GM19452 (cell line): ENCODE results near the gene ERBB2.
"Not testable (repeated sequence)": the region's sequence is repeated elsewhere in the genome, so short reads cannot be mapped to it uniquely, and the experiment has no call there.

Source experiments
- ATAC-seq: cut with Tn5 transposase; IDR thresholded peaks from one replicate; pipeline ENCODE4 v1.9.1; 2021; ENCODE audit not compliant: unreplicated experiment

The ERBB2 gene

DNA sequence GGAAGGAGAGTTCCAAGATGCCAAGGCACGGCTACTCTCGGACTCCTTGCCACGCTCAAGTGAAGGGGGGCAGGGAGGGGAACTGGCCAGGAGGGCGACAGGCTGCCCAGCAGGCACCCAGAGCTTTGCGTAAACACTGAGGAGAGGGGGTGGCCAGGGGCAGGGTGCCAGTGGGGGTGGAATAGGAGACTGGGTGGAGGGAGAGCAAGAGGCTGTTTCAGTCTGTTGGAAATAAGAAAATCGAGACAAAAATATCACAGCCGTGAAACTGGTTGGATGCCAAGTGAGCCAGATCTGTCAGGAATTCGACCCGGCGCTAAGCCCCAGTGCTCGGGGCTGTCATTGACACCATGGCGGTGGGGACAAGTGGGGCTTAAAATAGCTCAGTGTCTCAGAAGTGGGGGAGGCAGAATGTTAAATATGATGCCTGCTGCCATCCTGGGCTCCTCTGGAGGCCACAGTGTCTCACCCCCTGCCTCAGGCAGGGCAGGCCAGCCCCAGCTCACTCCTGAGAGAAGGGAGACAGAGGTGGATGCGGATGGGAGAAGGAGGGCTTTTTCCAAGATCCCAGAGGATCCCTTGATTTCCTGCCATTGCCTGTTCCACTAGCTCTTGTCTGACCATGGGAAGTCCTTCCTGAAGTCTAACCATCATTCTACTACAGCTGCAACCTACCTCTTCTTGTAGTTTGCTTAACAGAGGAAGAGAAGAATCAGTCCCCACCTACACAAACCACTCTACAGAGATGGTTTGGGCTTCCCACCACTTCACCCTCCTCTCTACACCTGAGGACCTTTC is 22.1 kb upstream of the ERBB2 start:
- no peak for ATAC-seq

DNA sequence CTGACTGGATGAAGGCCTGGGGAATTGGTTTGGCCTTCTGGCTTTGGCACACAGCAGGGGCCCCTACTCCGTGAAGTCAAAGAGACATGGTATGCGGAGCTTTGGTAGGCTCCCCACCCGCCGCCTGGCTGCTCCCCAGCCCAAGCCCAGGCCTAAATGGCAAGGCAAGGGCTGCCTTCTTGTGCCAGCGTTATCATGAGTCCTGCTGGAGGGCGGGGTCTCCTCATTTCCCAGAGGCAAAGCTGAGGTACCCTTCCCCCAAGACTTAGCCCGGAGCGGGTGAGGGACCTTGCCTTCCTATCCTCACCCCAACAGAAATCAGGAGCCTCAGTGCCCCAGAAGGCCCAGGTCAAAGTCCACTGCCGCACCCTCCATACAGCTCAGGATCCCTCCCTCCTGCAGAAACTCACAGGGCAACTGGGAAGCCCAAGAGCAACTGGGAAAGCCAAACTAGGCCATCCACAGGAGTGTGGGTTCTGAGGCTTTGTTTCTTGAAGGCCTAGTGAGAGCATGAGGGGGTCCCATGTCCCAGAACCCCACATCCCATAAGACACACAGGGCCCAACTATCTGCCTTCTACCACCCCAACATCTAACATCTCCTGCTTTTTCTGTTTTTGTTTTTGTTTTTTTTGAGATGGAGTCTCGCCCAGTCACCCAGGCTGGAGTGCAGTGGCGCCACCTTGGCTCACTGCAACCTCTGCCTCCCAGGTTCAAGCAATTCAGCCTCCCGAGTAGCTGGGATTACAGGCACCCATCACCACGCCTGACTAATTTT is 21.3 kb upstream of the ERBB2 start:
- ATAC-seq = no peak

DNA sequence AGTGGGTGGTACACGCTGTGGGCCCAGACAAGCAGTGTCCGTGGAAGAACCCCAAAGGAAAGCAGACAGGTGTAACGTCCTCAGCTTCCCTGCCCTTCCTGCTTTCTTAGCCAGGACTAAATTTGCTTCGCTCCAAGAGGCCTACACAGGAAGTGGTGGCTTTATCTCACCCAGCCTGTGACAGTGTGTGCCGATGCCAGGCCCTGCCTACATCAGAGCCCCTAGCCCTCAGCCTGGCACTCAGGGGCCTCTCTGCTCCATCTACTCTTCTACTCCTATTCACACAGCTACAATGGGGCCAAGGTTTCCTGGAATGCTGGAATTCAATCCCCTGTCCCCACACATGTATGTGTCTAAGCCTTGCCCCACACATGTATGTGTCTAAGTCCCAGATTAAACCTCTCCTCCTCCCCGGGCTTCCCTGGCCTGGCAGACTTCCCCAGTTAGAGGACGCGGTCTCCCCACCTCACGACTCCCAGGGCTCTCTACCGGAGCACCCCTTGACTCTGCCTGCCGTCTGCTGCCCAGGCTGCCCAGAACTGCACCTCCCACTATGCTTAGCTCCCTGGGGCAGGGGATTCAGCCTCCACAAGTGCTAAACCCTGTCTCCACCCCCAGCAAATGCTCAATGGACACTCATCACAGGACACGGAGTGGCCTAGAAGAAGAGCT is 20.2 kb upstream of the ERBB2 start:
- ATAC-seq = no peak

GRCh38 chr17:39683295-39683939 is 16.4 kb upstream of the ERBB2 start:
- ATAC-seq = no peak

DNA sequence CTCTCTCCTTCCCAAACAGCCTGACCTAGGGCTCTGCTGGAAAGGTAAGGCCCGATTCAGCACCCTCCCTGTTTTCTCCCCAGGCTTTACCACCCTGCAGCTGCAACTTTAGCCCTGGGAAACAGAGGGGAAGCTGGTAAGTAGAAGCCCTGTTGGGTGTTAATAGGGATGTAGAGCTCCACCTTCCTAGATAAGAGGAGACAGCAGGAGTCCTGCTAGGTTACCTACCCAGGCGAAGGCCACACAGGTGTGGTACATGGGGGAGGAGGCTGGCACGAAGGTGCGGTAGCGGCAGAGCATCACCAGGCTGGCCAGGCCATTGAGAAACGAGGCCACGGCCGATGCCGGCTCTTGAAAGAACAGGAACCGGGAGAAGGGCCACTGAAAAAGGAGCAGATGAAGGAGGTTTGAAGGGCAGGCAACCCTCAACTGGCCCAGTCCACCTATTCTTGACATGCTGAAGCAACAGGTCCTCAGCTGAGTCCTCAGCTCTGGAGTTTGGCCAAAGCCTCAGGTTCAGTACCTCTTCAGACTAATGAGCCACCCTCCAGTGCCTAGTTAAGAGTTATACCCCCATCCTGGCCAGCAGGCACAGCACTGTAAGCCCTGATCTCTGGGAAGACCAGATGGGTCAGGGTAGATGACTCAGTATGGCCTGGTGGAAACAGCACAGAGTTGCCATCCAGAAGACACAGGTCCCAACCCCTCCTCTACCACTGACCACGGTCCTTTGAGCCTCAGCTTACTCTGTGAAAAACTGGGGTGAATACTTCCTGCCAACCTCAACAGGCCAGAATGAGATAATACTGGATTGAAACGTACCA is 15.3 kb upstream of the ERBB2 start:
- no peak for ATAC-seq

DNA sequence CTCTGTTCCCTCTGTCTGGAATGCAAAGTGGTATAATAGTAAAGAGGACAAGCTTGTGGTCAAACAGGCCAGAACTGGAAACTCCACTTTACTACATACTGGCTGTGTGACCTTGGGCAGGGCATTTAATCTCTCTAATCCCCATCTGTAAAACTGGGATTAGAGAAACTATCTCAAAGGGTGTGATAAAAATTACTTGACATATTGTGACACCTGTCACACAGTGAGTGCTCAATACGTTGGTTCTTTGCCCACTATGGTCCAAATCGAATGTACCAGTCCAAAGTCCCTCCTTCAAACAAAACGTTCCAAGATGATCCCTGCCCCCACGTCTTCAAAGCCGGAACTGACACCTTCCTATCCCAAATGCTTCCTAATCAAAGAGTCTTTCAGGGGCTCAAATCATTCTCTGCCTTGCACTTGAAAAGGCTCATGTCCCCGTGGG is 12.7 kb upstream of the ERBB2 start:
- no peak for ATAC-seq

DNA sequence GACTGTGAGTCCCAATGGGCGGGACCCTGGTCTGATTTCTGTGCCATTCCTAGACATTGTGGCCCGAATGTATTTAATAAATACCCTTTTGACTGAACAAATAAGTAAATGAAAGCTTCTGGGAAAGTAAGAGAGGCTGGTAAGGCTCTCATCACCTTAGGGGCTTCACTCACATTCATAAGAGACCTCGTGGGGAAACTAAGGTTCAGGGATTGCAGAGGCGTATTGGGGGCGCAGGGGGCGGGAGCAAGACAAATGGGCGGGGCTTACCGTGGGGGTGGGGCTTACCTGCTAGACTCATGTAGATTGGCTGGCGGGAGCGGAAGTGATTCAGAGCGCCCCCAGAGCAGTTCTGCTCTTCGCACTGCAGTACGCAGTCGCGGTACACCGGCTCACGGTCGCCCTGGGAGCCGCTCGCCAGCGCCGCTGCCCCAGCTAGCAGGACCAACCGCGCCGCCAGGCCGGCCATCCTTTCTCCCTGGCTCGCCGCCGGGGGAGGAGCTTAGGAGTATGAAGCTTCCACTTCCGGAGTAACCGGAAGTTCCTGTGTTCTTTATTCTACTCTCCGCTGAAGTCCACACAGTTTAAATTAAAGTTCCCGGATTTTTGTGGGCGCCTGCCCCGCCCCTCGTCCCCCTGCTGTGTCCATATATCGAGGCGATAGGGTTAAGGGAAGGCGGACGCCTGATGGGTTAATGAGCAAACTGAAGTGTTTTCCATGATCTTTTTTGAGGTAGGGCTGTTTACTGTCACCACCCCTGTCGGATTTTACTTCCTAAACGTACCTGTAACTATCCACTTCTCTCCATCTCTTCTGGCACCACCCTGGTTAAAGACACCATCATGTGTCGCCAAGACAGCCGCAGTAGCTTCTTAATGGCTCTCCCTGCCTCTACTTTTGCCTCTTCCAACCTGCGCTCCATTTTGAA is 12.1 kb upstream of the ERBB2 start, which contains the start of gene PGAP3:
Gene PGAP3, minus strand, starts transcription at position 512 of the 929 bp plus-strand sequence. Its CDS starts 43 bp downstream, at position 469.
- peak; percentile 84 for ATAC-seq

- ATAC-seq = no peak
These were observed 11.4 kb upstream of the ERBB2 start for GRCh38 chr17:39688475-39688835.

DNA sequence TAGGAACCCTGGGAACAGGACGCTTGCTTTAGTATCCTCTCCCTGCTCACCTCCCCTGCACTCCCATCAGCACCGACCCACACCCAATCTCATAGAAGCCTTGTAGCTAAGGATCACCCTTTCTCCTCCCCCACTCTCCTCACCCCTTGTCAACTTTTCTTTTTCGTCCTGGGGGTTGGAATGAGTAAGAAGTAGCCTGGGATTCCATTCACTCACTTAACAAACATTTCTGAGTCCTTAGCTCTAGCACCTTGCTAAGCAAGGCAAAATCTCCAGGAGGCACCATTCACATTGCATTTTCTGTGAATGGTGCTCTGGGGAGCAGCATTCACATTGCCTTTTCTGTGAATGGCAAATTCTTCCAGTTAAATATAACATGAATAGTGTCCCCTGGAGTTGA is 10.9 kb upstream of the ERBB2 start:
- no peak for ATAC-seq

DNA sequence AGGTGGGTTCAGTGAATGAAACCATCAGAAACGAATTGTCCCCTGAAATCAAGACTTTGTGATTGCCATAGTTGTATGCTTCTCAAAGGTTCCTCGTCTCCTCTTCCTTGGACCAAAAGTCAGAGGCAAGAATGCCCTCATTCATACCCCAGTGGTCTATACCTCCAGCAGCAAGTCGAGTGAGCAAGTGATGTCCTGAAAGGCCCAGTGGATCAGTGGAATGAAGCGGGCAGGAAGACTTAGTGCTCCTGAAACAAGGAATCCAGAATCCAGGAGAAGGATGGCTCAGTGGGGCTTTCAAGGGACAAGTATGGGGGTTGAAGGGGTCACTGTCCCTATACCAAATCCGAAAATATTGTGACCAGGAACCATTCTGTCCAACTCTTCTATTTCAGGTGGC is 5.3 kb upstream of the ERBB2 start:
- ATAC-seq = no peak

GRCh38 chr17:39695089-39695474 is 4.8 kb upstream of the ERBB2 start:
- no peak for ATAC-seq

DNA sequence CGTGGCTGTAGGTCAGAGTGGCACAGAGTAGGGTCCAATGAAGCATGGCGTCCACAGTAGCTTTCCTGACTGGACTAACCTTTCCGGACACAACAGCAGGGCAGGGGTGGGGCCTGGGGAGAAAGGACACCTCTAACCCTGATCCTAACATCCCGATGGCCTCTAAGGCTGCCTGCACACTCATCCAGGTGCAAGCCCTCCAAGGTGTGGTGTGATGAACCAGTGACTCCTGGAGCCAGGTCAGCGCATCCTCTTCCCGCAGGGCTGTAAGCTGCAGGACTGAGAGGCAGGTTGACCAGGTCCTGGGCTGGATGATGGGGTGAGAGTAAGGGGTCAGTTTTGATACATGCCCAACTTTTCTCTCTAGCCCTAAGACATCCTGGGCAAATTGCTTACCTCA is 3.1 kb upstream of the ERBB2 start:
- ATAC-seq = no peak

- ATAC-seq = no peak
These were observed 1.9 kb upstream of the ERBB2 start for GRCh38 chr17:39697961-39698360.

DNA sequence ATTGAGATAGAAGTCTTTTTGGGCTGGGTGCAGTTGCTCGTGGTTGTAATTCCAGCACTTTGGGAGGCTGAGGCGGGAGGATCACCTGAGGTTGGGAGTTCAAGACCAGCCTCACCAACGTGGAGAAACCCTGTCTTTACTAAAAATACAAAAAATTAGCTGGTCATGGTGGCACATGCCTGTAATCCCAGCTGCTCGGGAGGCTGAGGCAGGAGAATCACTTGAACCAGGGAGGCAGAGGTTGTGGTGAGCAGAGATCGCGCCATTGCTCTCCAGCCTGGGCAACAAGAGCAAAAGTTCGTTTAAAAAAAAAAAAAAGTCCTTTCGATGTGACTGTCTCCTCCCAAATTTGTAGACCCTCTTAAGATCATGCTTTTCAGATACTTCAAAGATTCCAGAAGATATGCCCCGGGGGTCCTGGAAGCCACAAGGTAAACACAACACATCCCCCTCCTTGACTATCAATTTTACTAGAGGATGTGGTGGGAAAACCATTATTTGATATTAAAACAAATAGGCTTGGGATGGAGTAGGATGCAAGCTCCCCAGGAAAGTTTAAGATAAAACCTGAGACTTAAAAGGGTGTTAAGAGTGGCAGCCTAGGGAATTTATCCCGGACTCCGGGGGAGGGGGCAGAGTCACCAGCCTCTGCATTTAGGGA is 577 bp upstream of the ERBB2 start:
- ATAC-seq = not testable (repeated sequence)

GRCh38 chr17:39700148-39700987 is 504 bp downstream of the ERBB2 start:
- no peak for ATAC-seq

DNA sequence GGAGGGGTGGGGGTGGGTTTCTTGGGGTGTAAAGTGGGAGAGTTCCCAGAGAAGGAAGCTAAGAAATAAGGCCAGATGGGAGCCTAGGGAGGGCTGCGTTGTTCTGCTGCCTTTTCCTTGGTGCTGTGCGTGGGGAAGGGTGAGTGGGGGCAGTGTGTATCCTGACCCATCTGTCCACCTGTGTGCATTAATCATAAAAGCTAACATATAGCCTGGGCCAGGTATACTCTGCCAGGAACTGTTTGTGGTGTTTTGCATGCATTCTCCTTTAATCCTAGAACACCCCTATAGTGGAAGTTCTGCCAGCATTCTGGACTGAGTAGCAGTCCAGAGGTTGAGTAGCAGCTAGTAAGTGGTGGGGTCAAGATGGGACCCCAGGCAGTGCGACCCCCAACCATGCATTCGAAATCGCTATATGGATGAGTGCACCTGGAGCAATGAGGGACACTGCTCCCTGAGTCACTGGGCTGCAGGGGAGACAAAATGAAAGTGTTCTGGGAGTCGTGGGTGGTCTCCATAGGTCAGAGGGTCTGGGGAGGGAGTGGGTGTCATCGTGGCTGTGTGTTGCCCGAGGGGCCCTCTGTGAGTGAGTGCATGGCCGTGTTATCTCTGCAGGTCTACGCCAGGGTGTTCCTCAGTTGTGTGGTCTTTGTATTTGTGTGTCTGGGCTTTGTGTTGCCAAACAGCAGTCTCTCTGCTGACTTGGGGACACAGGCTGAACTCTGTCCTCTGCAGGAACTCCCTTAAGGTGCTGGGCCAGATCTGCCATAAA is 1.3 kb downstream of the ERBB2 start:
- no peak for ATAC-seq

DNA sequence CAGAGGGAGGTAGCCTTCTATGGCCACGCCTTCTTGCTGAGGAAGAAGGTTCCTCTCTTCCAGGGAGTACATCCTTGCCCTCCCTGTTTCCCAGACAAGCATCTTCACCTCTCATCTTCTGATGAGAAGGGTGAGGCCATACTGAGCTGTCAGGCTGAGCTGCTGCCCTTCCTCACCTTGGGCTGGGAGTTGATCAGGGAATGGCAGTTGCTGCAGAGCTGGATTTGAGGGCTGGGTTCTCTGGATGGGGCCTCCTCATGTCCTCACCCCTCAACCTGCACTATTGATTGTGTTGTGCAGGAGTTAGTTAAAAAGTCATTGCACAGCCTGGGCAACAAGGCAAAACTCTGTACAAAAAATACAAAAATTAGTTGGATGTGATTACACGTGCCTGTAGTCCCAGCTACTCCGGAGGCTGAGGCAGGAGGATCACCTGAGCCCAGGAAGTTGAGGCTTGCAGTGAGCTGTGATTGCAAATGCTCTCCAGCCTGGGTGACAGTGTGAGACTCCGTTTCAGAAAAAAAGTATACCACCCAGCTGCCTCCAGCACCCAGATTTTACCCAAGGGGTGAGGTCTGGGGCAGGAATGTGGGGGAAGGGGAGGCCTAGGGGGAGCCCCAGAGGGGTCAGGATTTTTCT is 2.0 kb downstream of the ERBB2 start:
- ATAC-seq = no peak
